ENCODE data around the gene NINL.

The NINL gene

GRCh38 chr20:25407311-25408169 lies 177.8 kb downstream of the NINL start, which contains the start of gene GINS1:
TSS of gene GINS1 (plus strand) at chr20:25407673. CDS start at chr20:25407821, 148 bp downstream.
- Histone ChIP-seq H3K36me3 (ENCODE audit: control insufficient read depth, insufficient read depth, low read length, severe bottlenecking) (no peaks in the 10 kb centered on the region), H3K9ac (ENCODE audit: low read length) (peak within 1 kb of the TSS; percentile 83), H3K9me3 (ENCODE audit: control insufficient read depth, low read length) (peaks cover 11% of the 10 kb centered on the region), H3K27me3 (replicated peaks; ENCODE audit: control insufficient read depth, insufficient read depth, low read length) (no peaks in the 10 kb centered on the region), H3K4me1 (ENCODE audit: control insufficient read depth, insufficient read depth, low read length) (peaks cover 7% of the 10 kb centered on the region), H3K4me3 (ENCODE audit: low read length) (peak within 1 kb of the TSS; percentile 88)
- peak; percentile 89 for DNase-seq (ENCODE audit: low read depth)
